NCI-H82 (cell line): ENCODE measurements around the gene CFAP92.
A peak's percentile ranks its signal among the peaks of the same experiment; 100 is the strongest.

ENCODE experiments used
- DNase-seq: peaks from one replicate; lab custom pipeline; 2025; lab: John Stamatoyannopoulos, UW

Gene CFAP92

DNA sequence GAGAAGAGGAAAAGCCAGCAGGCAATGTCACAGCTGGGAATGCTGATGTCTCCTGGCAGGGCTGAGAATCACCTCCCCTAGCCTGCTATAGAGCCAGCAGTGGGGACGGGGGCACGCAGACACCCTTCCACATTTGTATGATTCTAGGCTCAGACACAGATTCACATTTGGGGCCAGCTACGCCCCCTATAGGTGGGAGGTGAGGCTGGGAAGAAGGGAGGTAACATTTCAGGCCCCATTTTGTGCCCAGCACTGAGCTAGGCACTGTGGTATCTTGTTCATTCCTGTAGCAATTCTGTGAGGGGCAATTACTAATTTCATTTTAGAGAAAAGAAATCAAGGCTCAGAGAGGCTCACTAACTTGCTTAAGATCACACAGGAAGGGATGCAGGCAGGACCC is 130.3 kb downstream of the CFAP92 start:
- DNase-seq, result peak; percentile 34

DNA sequence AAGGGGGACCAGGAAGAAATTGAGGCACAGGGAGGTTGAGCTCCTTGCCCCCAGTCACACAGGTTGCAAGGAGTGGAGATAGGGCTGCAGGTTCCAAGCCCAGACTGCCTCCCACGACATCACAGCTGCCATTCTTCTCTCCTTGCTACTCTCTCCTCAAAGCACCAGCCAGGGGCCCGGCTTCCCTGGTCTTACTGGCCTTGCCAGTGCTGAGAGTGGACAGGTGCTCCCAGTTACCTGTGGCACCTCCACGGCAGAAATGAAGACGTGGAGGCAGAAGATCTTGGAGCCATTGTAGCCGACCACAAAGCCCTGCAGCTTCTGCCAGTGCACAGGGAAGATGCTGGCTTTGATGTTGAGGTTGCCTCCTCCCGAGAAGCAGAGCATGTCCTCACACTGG is 132.4 kb downstream of the CFAP92 start:
- DNase-seq, result no peak
